GM10266 (cell line): ENCODE results near the gene HBS1L.
"Not testable (repeated sequence)": the region's sequence is repeated elsewhere in the genome, so short reads cannot be mapped to it uniquely, and the experiment has no call there.

Source experiments
- DNase-seq: peaks from one replicate; pipeline ENCODE4 v3.0.0; 2012; ENCODE audit errors: extremely low spot score
- CTCF ChIP-seq: IDR thresholded peaks from 2 replicates; pipeline ENCODE4 v1.5.1; 2012; ENCODE audit warnings: mild to moderate bottlenecking, low read depth; ENCODE audit not compliant: control insufficient read depth, insufficient read depth; ENCODE audit errors: missing control alignments

Gene HBS1L

DNA sequence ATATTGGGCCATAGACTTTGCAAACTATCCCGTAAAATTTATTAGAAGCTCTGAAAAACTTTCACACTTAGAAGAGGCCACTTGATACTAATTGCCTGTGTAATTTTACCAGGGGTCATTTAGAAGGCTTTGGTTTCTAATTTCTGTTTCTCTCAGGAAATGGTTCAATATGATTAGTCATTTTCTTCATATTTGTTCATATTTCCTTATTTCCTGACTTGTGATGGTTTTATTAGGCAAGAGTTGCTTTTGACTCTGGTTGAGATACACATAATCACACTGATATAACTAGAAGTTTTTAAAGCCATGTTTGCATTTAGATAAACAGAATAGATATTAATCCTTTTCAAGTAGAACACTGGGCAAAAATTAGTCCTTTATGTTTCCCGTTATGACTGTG lies 11.8 kb upstream of the HBS1L start:
- no peak for TF ChIP-seq CTCF
- DNase-seq, result no peak

DNA sequence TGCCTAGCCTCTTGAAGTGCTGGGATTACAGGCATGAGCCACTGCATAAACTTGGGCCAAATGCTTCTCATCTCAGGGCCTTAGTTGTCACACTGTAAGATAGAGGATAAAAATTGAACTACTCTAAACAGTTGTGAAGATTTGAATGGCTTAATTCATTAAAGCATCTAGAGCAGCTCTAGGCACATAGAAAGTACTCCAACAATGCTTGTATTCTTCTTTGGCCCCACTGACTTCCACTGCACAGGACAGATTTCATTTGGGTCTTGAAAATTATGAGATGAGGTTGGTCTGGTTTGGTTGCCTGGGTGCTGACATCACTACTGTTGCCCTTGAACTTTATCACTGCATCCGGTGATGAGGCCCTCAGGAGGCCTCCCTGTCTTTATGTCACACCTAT lies 10.0 kb upstream of the HBS1L start:
- TF ChIP-seq CTCF, result no peak
- DNase-seq, result no peak

- no peak for TF ChIP-seq CTCF
- no peak for DNase-seq
These were observed 9.3 kb upstream of the HBS1L start for GRCh38 chr6:135063926-135064325.

- no peak for TF ChIP-seq CTCF
- DNase-seq, result no peak
These were observed 8.1 kb upstream of the HBS1L start for GRCh38 chr6:135062735-135063134.

- DNase-seq, result no peak
- TF ChIP-seq CTCF, result no peak
These were observed 5.5 kb upstream of the HBS1L start for GRCh38 chr6:135060076-135060475.

- DNase-seq, result not testable (repeated sequence)
These were observed 3.7 kb upstream of the HBS1L start for GRCh38 chr6:135058299-135058698.

- no peak for DNase-seq
- no peak for TF ChIP-seq CTCF
These were observed 2.0 kb upstream of the HBS1L start for GRCh38 chr6:135056632-135057031.

DNA sequence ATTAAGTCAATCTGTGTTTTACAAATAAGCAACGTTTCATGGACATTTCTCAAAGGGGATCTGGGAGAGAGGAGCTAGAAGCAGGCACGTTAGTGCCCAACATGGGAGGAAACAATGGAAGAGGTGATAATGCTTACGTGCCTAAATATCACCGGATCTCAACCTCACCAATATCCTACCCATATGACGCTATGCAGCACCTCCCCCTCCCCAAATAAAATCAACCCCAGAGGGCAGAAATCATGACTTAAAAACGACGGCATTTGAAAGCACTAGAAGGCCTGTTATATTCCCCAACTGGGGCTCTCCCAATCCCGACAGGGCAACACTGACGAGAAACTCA lies 425 bp downstream of the HBS1L start:
- DNase-seq, result no peak
- no peak for TF ChIP-seq CTCF
